ENCODE data around the gene IFT122. TPM values are rescaled to one million over a fixed set of nuclear protein-coding genes. Genes with fewer than 3 reads are reported as not detected.

Gene IFT122
- total RNA-seq, 2 donors from 2014 or later = 60.8 to 91.3 TPM

- H3K9me3 ChIP-seq = no peaks in the 10 kb centered on the region
- WGBS = 51% methylated on average over 15 of the region's 15 CpGs
- intact Hi-C loops (cut with DNase I) = no loop called here
- no peaks in the 10 kb centered on the region for H3K4me1 ChIP-seq (replicated peaks)
- no peak for DNase-seq (ENCODE audit: low spot score)
- no peaks in the 10 kb centered on the region for H3K27me3 ChIP-seq (replicated peaks; ENCODE audit: insufficient read depth)
- peak overlapping the region in 1 of 2 donors; percentile 41 for H3K27ac ChIP-seq
- H3K4me3 ChIP-seq = no peak overlapping the region
- no peaks in the 10 kb centered on the region for H3K36me3 ChIP-seq
- no peak for TF ChIP-seq POLR2A (IDR thresholded peaks at IDR 0.05)
- TF ChIP-seq POLR2AphosphoS5 (IDR thresholded peaks at IDR 0.05) = no peak
- TF ChIP-seq, protein P1, sequence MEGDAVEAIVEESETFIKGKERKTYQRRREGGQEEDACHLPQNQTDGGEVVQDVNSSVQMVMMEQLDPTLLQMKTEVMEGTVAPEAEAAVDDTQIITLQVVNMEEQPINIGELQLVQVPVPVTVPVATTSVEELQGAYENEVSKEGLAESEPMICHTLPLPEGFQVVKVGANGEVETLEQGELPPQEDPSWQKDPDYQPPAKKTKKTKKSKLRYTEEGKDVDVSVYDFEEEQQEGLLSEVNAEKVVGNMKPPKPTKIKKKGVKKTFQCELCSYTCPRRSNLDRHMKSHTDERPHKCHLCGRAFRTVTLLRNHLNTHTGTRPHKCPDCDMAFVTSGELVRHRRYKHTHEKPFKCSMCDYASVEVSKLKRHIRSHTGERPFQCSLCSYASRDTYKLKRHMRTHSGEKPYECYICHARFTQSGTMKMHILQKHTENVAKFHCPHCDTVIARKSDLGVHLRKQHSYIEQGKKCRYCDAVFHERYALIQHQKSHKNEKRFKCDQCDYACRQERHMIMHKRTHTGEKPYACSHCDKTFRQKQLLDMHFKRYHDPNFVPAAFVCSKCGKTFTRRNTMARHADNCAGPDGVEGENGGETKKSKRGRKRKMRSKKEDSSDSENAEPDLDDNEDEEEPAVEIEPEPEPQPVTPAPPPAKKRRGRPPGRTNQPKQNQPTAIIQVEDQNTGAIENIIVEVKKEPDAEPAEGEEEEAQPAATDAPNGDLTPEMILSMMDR (IDR thresholded peaks at IDR 0.05) = no peak
Observed at GRCh38 chr3:129553719-129554118, 113.7 kb downstream of the IFT122 start.

DNA sequence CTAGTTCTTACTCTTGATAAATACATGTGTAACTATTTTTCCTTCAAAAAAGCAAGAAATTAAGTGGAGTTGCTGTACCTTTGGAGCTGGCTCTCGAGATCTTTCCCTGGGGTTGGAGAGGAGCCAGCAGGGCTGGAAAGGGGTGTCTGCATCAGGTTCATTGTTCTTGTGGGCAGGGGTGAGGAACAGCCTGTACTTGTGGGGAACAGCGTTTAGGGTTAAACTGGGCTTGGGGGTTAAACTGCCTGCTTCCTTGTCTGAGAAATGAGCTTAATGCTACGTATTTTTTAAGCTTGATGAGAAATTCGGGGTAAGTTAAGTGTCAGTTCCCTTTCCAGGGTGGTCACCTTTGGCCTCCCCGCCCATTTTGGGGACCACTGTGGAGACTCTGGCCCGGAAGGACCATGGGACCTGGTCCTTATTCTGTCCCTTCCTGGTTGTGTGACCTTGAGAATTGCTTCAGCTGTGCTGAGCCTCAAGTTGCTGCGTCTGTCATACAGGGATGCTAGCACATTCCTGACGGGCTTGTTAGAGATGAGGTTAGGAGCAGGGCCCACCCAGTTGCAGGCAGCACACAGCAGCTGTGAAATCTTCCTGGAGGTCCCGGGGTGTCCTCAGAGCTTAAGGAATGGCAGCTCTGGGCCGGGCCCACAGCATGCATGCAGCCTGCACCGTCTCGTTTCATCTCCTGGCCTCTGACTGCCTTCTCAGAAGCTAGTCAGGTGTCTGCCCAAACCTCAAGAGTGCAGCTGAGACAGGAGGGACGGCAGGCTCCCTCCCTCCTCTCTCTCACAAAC lies 114.5 kb downstream of the IFT122 start:
- intact Hi-C loops (cut with DNase I) = loop anchor here (5.0 kb wide), 1 partner anchor 62 kb away; no protein-coding TSS in a partner anchor
- Histone ChIP-seq H3K4me3 (no peak overlapping the region), H3K36me3 (no peaks in the 10 kb centered on the region), H3K4me1 (replicated peaks) (no peaks in the 10 kb centered on the region), H3K9me3 (no peaks in the 10 kb centered on the region), H3K27ac (peak overlapping the region in 1 of 2 donors; percentile 41), H3K27me3 (replicated peaks; ENCODE audit: insufficient read depth) (no peaks in the 10 kb centered on the region)
- TF ChIP-seq POLR2AphosphoS5 (IDR thresholded peaks at IDR 0.05) = no peak
- TF ChIP-seq, protein P1 (IDR thresholded peaks at IDR 0.05) = no peak
- TF ChIP-seq POLR2A (IDR thresholded peaks at IDR 0.05) = no peak
- WGBS = 60% methylated on average over 12 of the region's 13 CpGs
- DNase-seq (ENCODE audit: low spot score) = no peak

GRCh38 chr3:129555153-129555550 lies 115.1 kb downstream of the IFT122 start:
- Histone ChIP-seq H3K27ac (no peak overlapping the region), H3K9me3 (no peaks in the 10 kb centered on the region), H3K4me1 (replicated peaks) (no peaks in the 10 kb centered on the region), H3K27me3 (replicated peaks; ENCODE audit: insufficient read depth) (no peaks in the 10 kb centered on the region), H3K4me3 (no peak overlapping the region), H3K36me3 (no peaks in the 10 kb centered on the region)
- TF ChIP-seq POLR2AphosphoS5 (IDR thresholded peaks at IDR 0.05) = no peak
- TF ChIP-seq POLR2A (IDR thresholded peaks at IDR 0.05) = no peak
- TF ChIP-seq, protein P1 (IDR thresholded peaks at IDR 0.05) = no peak
- DNase-seq (ENCODE audit: low spot score) = no peak
- 62% methylated on average over 15 of the region's 15 CpGs for WGBS
- intact Hi-C loops (cut with DNase I) = loop anchor here (5.0 kb wide), 1 partner anchor 63 kb away; no protein-coding TSS in a partner anchor

- intact Hi-C loops (cut with DNase I) = loop anchor here (5.0 kb wide), 1 partner anchor 63 kb away; no protein-coding TSS in a partner anchor
- TF ChIP-seq, protein P1 (IDR thresholded peaks at IDR 0.05) = no peak
- TF ChIP-seq POLR2AphosphoS5 (IDR thresholded peaks at IDR 0.05) = no peak
- no peak for TF ChIP-seq POLR2A (IDR thresholded peaks at IDR 0.05)
- Histone ChIP-seq H3K4me1 (replicated peaks) (no peaks in the 10 kb centered on the region), H3K9me3 (no peaks in the 10 kb centered on the region), H3K27ac (no peak overlapping the region), H3K4me3 (no peak overlapping the region), H3K27me3 (replicated peaks; ENCODE audit: insufficient read depth) (no peaks in the 10 kb centered on the region), H3K36me3 (no peaks in the 10 kb centered on the region)
- no peak for DNase-seq (ENCODE audit: low spot score)
- 85% methylated on average over 18 of the region's 18 CpGs for WGBS
Observed at GRCh38 chr3:129555616-129556357, 115.8 kb downstream of the IFT122 start.
